GM23338 (cell line): ENCODE results near the gene AIP. TPM values are rescaled to one million over a fixed set of nuclear protein-coding genes. Genes with fewer than 3 reads are reported as not detected.

Experiments
- ATAC-seq: fragments of 200-7000 bp; cut with Tn5 transposase; 3 replicates; pipeline ENCODE4 v1.9.1; 2020
- DNase-seq: peaks from one replicate; pipeline ENCODE4 v3.0.0-alpha.2; 2015; ENCODE audit warnings: low spot score
- H2AFZ ChIP-seq: fragments of 200-600 bp; sonication (generic); 2 replicates; pipeline ENCODE4 v1.8.0; 2016; ENCODE audit warnings: antibody characterized with exemption, mild to moderate bottlenecking, moderate library complexity
- H3F3A ChIP-seq: fragments of 200-600 bp; sonication (generic); replicated peaks from 2 replicates; pipeline ENCODE4 v1.8.0; 2017; ENCODE audit warnings: antibody characterized with exemption, mixed run types, low read depth
- H3K27ac ChIP-seq: fragments of 200-600 bp; sonication (generic); 2 replicates; pipeline ENCODE4 v1.6.1; 2016; ENCODE audit warnings: low read depth
- H3K27me3 ChIP-seq: fragments of 200-600 bp; sonication (generic); 2 replicates; pipeline ENCODE4 v1.8.0; 2016; ENCODE audit warnings: mild to moderate bottlenecking, mixed run types, moderate library complexity; ENCODE audit not compliant: insufficient read depth
- H3K36me3 ChIP-seq: fragments of 200-600 bp; sonication (generic); 2 replicates; pipeline ENCODE4 v1.8.0; 2016; ENCODE audit warnings: mild to moderate bottlenecking; ENCODE audit not compliant: insufficient read depth
- H3K4me1 ChIP-seq: fragments of 200-600 bp; sonication (generic); 2 replicates; pipeline ENCODE4 v1.8.0; 2016; ENCODE audit warnings: mild to moderate bottlenecking, moderate library complexity; ENCODE audit not compliant: insufficient read depth
- H3K4me2 ChIP-seq: fragments of 200-600 bp; sonication (generic); 2 replicates; pipeline ENCODE4 v1.7.1; 2017; ENCODE audit warnings: mixed run types
- H3K4me3 ChIP-seq: fragments of 200-600 bp; sonication (generic); 2 replicates; pipeline ENCODE4 v1.6.1; 2016; ENCODE audit warnings: mixed run types
- H3K79me2 ChIP-seq: fragments of 200-600 bp; sonication (generic); replicated peaks from 2 replicates; pipeline ENCODE4 v1.8.0; 2017; ENCODE audit warnings: mild to moderate bottlenecking; ENCODE audit not compliant: insufficient read depth
- H3K9me2 ChIP-seq: fragments of 200-600 bp; sonication (generic); 2 replicates; pipeline ENCODE4 v1.8.0; 2017; ENCODE audit not compliant: insufficient read depth
- H4K20me1 ChIP-seq: fragments of 200-600 bp; sonication (generic); replicated peaks from 2 replicates; pipeline ENCODE4 v1.8.0; 2017; ENCODE audit warnings: mild to moderate bottlenecking; ENCODE audit not compliant: insufficient read depth
- H3K27ac Mint-ChIP-seq: 2 replicates; pipeline ENCODE4 v1.8.0; 2020; ENCODE audit warnings: inconsistent platforms, mild to moderate bottlenecking, moderate library complexity, mixed read lengths
- H3K27me3 Mint-ChIP-seq: 3 replicates; pipeline ENCODE4 v1.8.0; 2022; ENCODE audit warnings: low read depth, mild to moderate bottlenecking, moderate library complexity, mixed read lengths, inconsistent platforms; ENCODE audit not compliant: insufficient read depth, poor library complexity
- H3K36me3 Mint-ChIP-seq: 3 replicates; pipeline ENCODE4 v1.8.0; 2021; ENCODE audit warnings: low read depth, mild to moderate bottlenecking, inconsistent platforms, moderate library complexity, mixed read lengths
- H3K4me1 Mint-ChIP-seq: 3 replicates; pipeline ENCODE4 v1.8.0; 2020; ENCODE audit warnings: mild to moderate bottlenecking, inconsistent platforms, mixed read lengths
- H3K4me3 Mint-ChIP-seq: 3 replicates; pipeline ENCODE4 v1.8.0; 2021; ENCODE audit warnings: moderate library complexity, mild to moderate bottlenecking, inconsistent platforms, mixed read lengths
- H3K9me3 Mint-ChIP-seq: 3 replicates; pipeline ENCODE4 v1.8.0; 2020; ENCODE audit warnings: moderate library complexity, mild to moderate bottlenecking, inconsistent platforms, mixed read lengths
- CREB1 ChIP-seq: fragments of 250-450 bp; sonication (Bioruptor Pico); IDR thresholded peaks from 2 replicates; pipeline ENCODE4 v1.5.0; 2020; ENCODE audit warnings: low read depth, mild to moderate bottlenecking, moderate library complexity
- ETS1 ChIP-seq: IDR thresholded peaks from 2 replicates; pipeline ENCODE4 v1.6.1; 2016; ENCODE audit warnings: antibody characterized with exemption
- EZH2 ChIP-seq: fragments of 200-600 bp; sonication (generic); IDR thresholded peaks from one replicate; pipeline ENCODE4 v1.8.0; 2017; ENCODE audit warnings: antibody characterized with exemption, mild to moderate bottlenecking, low read depth; ENCODE audit not compliant: unreplicated experiment
- EZH2phosphoT487 ChIP-seq: fragments of 200-600 bp; sonication (generic); IDR thresholded peaks from one replicate; pipeline ENCODE4 v1.8.1; 2018; ENCODE audit warnings: antibody characterized with exemption; ENCODE audit not compliant: unreplicated experiment
- JUNB ChIP-seq: IDR thresholded peaks from one replicate; pipeline ENCODE4 v1.6.1; 2016; ENCODE audit warnings: antibody characterized with exemption; ENCODE audit not compliant: unreplicated experiment
- NANOG ChIP-seq: IDR thresholded peaks from 2 replicates; pipeline ENCODE4 v1.6.1; 2016; ENCODE audit warnings: antibody characterized with exemption, borderline replicate concordance
- POLR2AphosphoS5 ChIP-seq: IDR thresholded peaks from 2 replicates; pipeline ENCODE4 v1.6.1; 2016; ENCODE audit warnings: antibody characterized with exemption, low read depth
- STAT1 ChIP-seq: IDR thresholded peaks from one replicate; pipeline ENCODE4 v1.6.1; 2016; ENCODE audit warnings: antibody characterized with exemption; ENCODE audit not compliant: unreplicated experiment
- ZNF114 ChIP-seq: fragments of 250-450 bp; sonication (Bioruptor Pico); IDR thresholded peaks from 2 replicates; pipeline ENCODE4 v1.5.0; 2020; ENCODE audit warnings: mild to moderate bottlenecking, moderate library complexity
- ZNF331 ChIP-seq: fragments of 250-450 bp; sonication (Bioruptor Pico); IDR thresholded peaks from 2 replicates; pipeline ENCODE4 v1.5.0; 2020; ENCODE audit warnings: low read depth, mild to moderate bottlenecking, moderate library complexity
- ZNF462 ChIP-seq: fragments of 250-450 bp; sonication (Bioruptor Pico); IDR thresholded peaks from 2 replicates; pipeline ENCODE4 v1.5.0; 2020; ENCODE audit warnings: mild to moderate bottlenecking, moderate library complexity
- polyA plus RNA-seq: library from polyadenylated mRNA; unstranded; fragments of >200 nt; fragmentation: Nextera tagmentation; extraction: Ambion mirVana; gene quantifications from 2 replicates; pipeline ENCODE4 v1.2.1, GENCODE V29; 2016
- total RNA-seq: library from RNA; depleted of rRNA; stranded (reverse); fragments of >200 nt; shearing (Covaris generic); gene quantifications from 2 replicates; pipeline ENCODE4 v1.2.3, GENCODE V29; 2014
- TF ChIP-seq, protein P1 (sequence below): IDR thresholded peaks from one replicate; pipeline ENCODE4 v1.6.1; 2018; ENCODE audit warnings: antibody characterized with exemption; ENCODE audit not compliant: unreplicated experiment
- TF ChIP-seq, protein P2 (sequence below), 2 experiments: fragments of 200-600 bp in 1 of 2; sonication (generic) in 1 of 2; conservative IDR thresholded peaks; 2 replicates each; pipeline versions ENCODE4 v1.5.1 to v1.6.1; 2016 to 2017; ENCODE audit warnings: antibody characterized with exemption in 2 of 2, low read depth in 2 of 2, mild to moderate bottlenecking in 2 of 2, moderate library complexity in 1 of 2

Gene AIP
- total and polyA plus RNA-seq, 2 experiments from 2014 or later = 29.1 to 32.1 TPM

GRCh38 chr11:67530282-67530592 is 47.4 kb downstream of the AIP start:
- DNase-seq = no peak

More at GRCh38 chr11:67530282-67530592, 47.4 kb downstream of the AIP start:
- H2AFZ ChIP-seq = no peak overlapping the region
- H3K4me1 ChIP-seq = no peaks in the 10 kb centered on the region
- H3K36me3 Mint-ChIP-seq = peaks cover 5% of the 10 kb centered on the region
- no peaks in the 10 kb centered on the region for H4K20me1 ChIP-seq
- H3K4me3 Mint-ChIP-seq = no peak overlapping the region
- peaks cover 11% of the 10 kb centered on the region; the same call in 1 of the 2 replicates for H3K36me3 ChIP-seq
- H3K4me2 ChIP-seq = no peak overlapping the region
- no peaks in the 10 kb centered on the region for H3K27me3 ChIP-seq
- peaks cover 10% of the 10 kb centered on the region for H3K27me3 Mint-ChIP-seq
- H3K4me1 Mint-ChIP-seq = no peaks in the 10 kb centered on the region; the same call in 2 of the 3 replicates
- ATAC-seq = no peak
- TF ChIP-seq STAT1 (no peak), POLR2AphosphoS5 (no peak), ZNF331 (CRISPR knock-in tag) (no peak), JUNB (no peak), ETS1 (no peak), ZNF114 (no peak), EZH2phosphoT487 (no peak), EZH2 (no peak), NANOG (no peak), ZNF462 (CRISPR knock-in tag) (no peak), CREB1 (no peak)
- TF ChIP-seq, protein P1, sequence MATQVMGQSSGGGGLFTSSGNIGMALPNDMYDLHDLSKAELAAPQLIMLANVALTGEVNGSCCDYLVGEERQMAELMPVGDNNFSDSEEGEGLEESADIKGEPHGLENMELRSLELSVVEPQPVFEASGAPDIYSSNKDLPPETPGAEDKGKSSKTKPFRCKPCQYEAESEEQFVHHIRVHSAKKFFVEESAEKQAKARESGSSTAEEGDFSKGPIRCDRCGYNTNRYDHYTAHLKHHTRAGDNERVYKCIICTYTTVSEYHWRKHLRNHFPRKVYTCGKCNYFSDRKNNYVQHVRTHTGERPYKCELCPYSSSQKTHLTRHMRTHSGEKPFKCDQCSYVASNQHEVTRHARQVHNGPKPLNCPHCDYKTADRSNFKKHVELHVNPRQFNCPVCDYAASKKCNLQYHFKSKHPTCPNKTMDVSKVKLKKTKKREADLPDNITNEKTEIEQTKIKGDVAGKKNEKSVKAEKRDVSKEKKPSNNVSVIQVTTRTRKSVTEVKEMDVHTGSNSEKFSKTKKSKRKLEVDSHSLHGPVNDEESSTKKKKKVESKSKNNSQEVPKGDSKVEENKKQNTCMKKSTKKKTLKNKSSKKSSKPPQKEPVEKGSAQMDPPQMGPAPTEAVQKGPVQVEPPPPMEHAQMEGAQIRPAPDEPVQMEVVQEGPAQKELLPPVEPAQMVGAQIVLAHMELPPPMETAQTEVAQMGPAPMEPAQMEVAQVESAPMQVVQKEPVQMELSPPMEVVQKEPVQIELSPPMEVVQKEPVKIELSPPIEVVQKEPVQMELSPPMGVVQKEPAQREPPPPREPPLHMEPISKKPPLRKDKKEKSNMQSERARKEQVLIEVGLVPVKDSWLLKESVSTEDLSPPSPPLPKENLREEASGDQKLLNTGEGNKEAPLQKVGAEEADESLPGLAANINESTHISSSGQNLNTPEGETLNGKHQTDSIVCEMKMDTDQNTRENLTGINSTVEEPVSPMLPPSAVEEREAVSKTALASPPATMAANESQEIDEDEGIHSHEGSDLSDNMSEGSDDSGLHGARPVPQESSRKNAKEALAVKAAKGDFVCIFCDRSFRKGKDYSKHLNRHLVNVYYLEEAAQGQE = no peak
- TF ChIP-seq, protein P2, sequence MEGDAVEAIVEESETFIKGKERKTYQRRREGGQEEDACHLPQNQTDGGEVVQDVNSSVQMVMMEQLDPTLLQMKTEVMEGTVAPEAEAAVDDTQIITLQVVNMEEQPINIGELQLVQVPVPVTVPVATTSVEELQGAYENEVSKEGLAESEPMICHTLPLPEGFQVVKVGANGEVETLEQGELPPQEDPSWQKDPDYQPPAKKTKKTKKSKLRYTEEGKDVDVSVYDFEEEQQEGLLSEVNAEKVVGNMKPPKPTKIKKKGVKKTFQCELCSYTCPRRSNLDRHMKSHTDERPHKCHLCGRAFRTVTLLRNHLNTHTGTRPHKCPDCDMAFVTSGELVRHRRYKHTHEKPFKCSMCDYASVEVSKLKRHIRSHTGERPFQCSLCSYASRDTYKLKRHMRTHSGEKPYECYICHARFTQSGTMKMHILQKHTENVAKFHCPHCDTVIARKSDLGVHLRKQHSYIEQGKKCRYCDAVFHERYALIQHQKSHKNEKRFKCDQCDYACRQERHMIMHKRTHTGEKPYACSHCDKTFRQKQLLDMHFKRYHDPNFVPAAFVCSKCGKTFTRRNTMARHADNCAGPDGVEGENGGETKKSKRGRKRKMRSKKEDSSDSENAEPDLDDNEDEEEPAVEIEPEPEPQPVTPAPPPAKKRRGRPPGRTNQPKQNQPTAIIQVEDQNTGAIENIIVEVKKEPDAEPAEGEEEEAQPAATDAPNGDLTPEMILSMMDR (conservative IDR thresholded peaks at IDR 0.05; ENCODE audit: low read depth in 2 of 2) = no peak
- peaks cover 32% of the 10 kb centered on the region for H3K9me3 Mint-ChIP-seq
- H3K79me2 ChIP-seq = no peaks in the 10 kb centered on the region
- no peaks in the 10 kb centered on the region for H3F3A ChIP-seq
- no peak overlapping the region for H3K27ac ChIP-seq
- H3K4me3 ChIP-seq = no peak overlapping the region
- 0 out of 2 replicates have a peak, but pooled peaks cover 5% of the 10 kb centered on the region for H3K9me2 ChIP-seq
- no peak overlapping the region for H3K27ac Mint-ChIP-seq
